GM12878 (cell line): ENCODE data around the gene HUS1. TPM values are rescaled to one million over a fixed set of nuclear protein-coding genes. Genes with fewer than 3 reads are reported as not detected.

Source experiments
- ATAC-seq: fragments of 200-7000 bp; cut with Tn5 transposase; 3 replicates; pipeline ENCODE4 v1.9.1; 2020; ENCODE audit warnings: mild to moderate bottlenecking, moderate library complexity
- BruUV-seq: library from RNA; stranded (reverse); fragments of 400-500 nt; replicated peaks from 2 replicates; lab custom pipeline; 2021; lab: Mats Ljungman, UMichigan
- CTCF ChIA-PET: fragments of 300-600 bp; sonication (Branson Sonifier 250); formaldehyde crosslinking; extraction: SDS; loops from one replicate; lab custom pipeline; 2021; ENCODE audit warnings: inconsistent platforms; lab: Yijun Ruan, JAX
- POLR2A ChIA-PET: fragments of 350-600 bp; formaldehyde crosslinking; extraction: SDS; loops from one replicate; lab custom pipeline; 2021; ENCODE audit warnings: inconsistent platforms; lab: Charles Lee
- RAD21 ChIA-PET: fragments of 300-600 bp; sonication (Branson Sonifier 250); formaldehyde crosslinking; loops from one replicate; lab custom pipeline; 2023; ENCODE audit warnings: antibody characterized with exemption; ENCODE audit not compliant: unreplicated experiment; lab: Charles Lee
- SMC1A ChIA-PET: fragments of 300-600 bp; sonication (Branson Sonifier 250); formaldehyde crosslinking; loops from one replicate; lab custom pipeline; 2023; ENCODE audit not compliant: unreplicated experiment, uncharacterized antibody; lab: Charles Lee
- DNase-seq: peaks from one replicate; pipeline ENCODE4 v3.0.0-alpha.2; 2011; ENCODE audit warnings: low read depth, low spot score
- FAIRE-seq: peaks from 3 replicates; lab custom pipeline; 2011; peaks lifted over from hg19 to GRCh38; lab: Jason Lieb, UNC
- H2AFZ ChIP-seq: 2 replicates; pipeline ENCODE4 v1.6.0; 2011; ENCODE audit warnings: low read depth, low read length, control low read depth; ENCODE audit not compliant: control insufficient read depth
- H3K27ac ChIP-seq: 2 replicates; pipeline ENCODE4 v1.5.1; 2011; ENCODE audit warnings: control low read depth; ENCODE audit not compliant: control insufficient read depth, insufficient read depth
- H3K27me3 ChIP-seq, 2 experiments: replicated peaks in 1 of 2; 2 replicates each; pipeline versions ENCODE4 v1.6.0 to v1.6.1; 2011; ENCODE audit warnings: low read length in 1 of 2; ENCODE audit not compliant: control insufficient read depth in 2 of 2, insufficient read depth in 2 of 2
- H3K36me3 ChIP-seq, 2 experiments: 2 replicates each; pipeline ENCODE4 v1.5.1; 2011; ENCODE audit warnings: low read length in 1 of 2; ENCODE audit not compliant: control insufficient read depth in 2 of 2, insufficient read depth in 2 of 2
- H3K4me1 ChIP-seq: 2 replicates; pipeline ENCODE4 v1.6.1; 2011; ENCODE audit warnings: mild to moderate bottlenecking, low read length, moderate library complexity, mixed read lengths; ENCODE audit not compliant: control insufficient read depth, insufficient read depth
- H3K4me2 ChIP-seq: 2 replicates; pipeline ENCODE4 v1.6.0; 2011; ENCODE audit warnings: control low read depth; ENCODE audit not compliant: control insufficient read depth, insufficient read depth
- H3K4me3 ChIP-seq: fragments of 200-600 bp; sonication (generic); 2 replicates; pipeline ENCODE4 v1.5.1; 2016
- H3K79me2 ChIP-seq: 2 replicates; pipeline ENCODE4 v1.6.0; 2011; ENCODE audit warnings: low read length; ENCODE audit not compliant: control insufficient read depth, insufficient read depth
- H3K9ac ChIP-seq: 2 replicates; pipeline ENCODE4 v1.8.0; 2011; ENCODE audit warnings: low read length, control low read depth, mixed read lengths; ENCODE audit not compliant: control insufficient read depth, insufficient read depth
- H3K9me3 ChIP-seq: replicated peaks from 3 replicates; pipeline ENCODE4 v1.5.1; 2011; ENCODE audit warnings: mild to moderate bottlenecking, low read length; ENCODE audit not compliant: control insufficient read depth, insufficient read depth
- H4K20me1 ChIP-seq: 2 replicates; pipeline ENCODE4 v1.6.0; 2011; ENCODE audit not compliant: control insufficient read depth, insufficient read depth
- BHLHE40 ChIP-seq, 2 experiments: fragments of 450-650 bp in 1 of 2; IDR thresholded peaks; 2 replicates each; pipeline ENCODE4 v1.6.1; 2011 to 2017; ENCODE audit warnings: low read depth in 2 of 2, borderline replicate concordance in 1 of 2, improper control_type of control experiment in 1 of 2, low read length in 1 of 2, mild to moderate bottlenecking in 1 of 2
- BMI1 ChIP-seq: fragments of 450-650 bp; IDR thresholded peaks from 2 replicates; pipeline ENCODE4 v1.6.1; 2016; ENCODE audit warnings: mild to moderate bottlenecking, moderate library complexity, borderline replicate concordance
- CHD4 ChIP-seq: fragments of 200-600 bp; sonication (generic); IDR thresholded peaks from 2 replicates; pipeline ENCODE4 v1.6.1; 2016; ENCODE audit warnings: mild to moderate bottlenecking
- FOS ChIP-seq: IDR thresholded peaks from 3 replicates; pipeline ENCODE4 v1.6.1; 2011; ENCODE audit warnings: borderline replicate concordance; ENCODE audit not compliant: insufficient read length; ENCODE audit errors: extremely low read depth
- RBBP5 ChIP-seq: fragments of 200-600 bp; sonication (generic); conservative IDR thresholded peaks from 2 replicates; pipeline ENCODE4 v1.6.1; 2016
- RELA ChIP-seq: fragments of 450-650 bp; IDR thresholded peaks from 2 replicates; pipeline ENCODE4 v1.8.0; 2014; ENCODE audit warnings: borderline replicate concordance; ENCODE audit not compliant: partially characterized antibody
- SRF ChIP-seq, 2 experiments: IDR thresholded peaks; 2 replicates each; pipeline ENCODE4 v1.6.1; 2011; ENCODE audit warnings: low read depth in 2 of 2, low read length in 2 of 2, mild to moderate bottlenecking in 1 of 2, moderate library complexity in 1 of 2
- STAT3 ChIP-seq: IDR thresholded peaks from 2 replicates; pipeline ENCODE4 v1.6.1; 2011; ENCODE audit warnings: low read depth, low read length, improper control_type of control experiment
- SUPT20H ChIP-seq: IDR thresholded peaks from 2 replicates; pipeline ENCODE4 v1.6.1; 2011; ENCODE audit warnings: low read depth, mild to moderate bottlenecking, low read length, moderate library complexity, borderline replicate concordance; ENCODE audit not compliant: control insufficient read depth
- ZNF24 ChIP-seq: fragments of 450-650 bp; IDR thresholded peaks from 2 replicates; pipeline ENCODE4 v1.6.1; 2017; ENCODE audit warnings: antibody characterized with exemption, mild to moderate bottlenecking
- ZZZ3 ChIP-seq: IDR thresholded peaks from 2 replicates; pipeline ENCODE4 v1.6.1; 2011; ENCODE audit warnings: low read depth; ENCODE audit not compliant: control insufficient read depth, insufficient read length
- WGBS: methylation state at CpG from one replicate; pipeline ENCODE4 v1.1.6; 2016; ENCODE audit warnings: low lambda C conversion rate; ENCODE audit not compliant: insufficient replicate concordance, insufficient coverage; ENCODE audit errors: missing lambda C conversion rate; 5-methylcytosine and 5-hydroxymethylcytosine counted together
- in situ Hi-C: fragments of 300-500 bp; cut with MboI; formaldehyde crosslinking; loops from 9 replicates; pipeline ENCODE4 v1.14.3; 2018; ENCODE audit warnings: mixed read lengths
- intact Hi-C: fragments of 100-400 bp; cut with micrococcal nuclease; formaldehyde crosslinking; loops from one replicate; pipeline ENCODE4 v1.14.2; 2022; ENCODE audit not compliant: unreplicated experiment
- polyA plus RNA-seq, 11 experiments: library from polyadenylated mRNA; depleted of rRNA in 4 of 11; unstranded in 6 of 11; stranded (reverse) in 5 of 11; fragments of >200 nt; fragmentation: Nextera tagmentation in 4 of 11; fragmentation: Illumina TruSeq in 1 of 11; extraction: Ambion mirVana in 4 of 11; extraction: Trizol in 1 of 11; gene quantifications; 1 replicate in 1 of 11; 2 replicates in 10 of 11; pipeline versions ENCODE4 v1.2.1 to v1.2.3, GENCODE V29; 2011 to 2016; ENCODE audit warnings: inconsistent platforms in 2 of 11, missing spikeins in 2 of 11, low read depth in 1 of 11
- total RNA-seq, 4 experiments: library from RNA; depleted of rRNA in 3 of 4; stranded (reverse); fragments of >200 nt in 3 of 4; fragmentation: Illumina TruSeq in 1 of 4; extraction: Trizol in 1 of 4; gene quantifications; 2 replicates each; pipeline versions ENCODE4 v1.2.1 to v1.2.3, GENCODE V29; 2013 to 2021
- TF ChIP-seq, protein P1 (sequence below): fragments of 450-650 bp; formaldehyde crosslinking; IDR thresholded peaks from 2 replicates; pipeline ENCODE4 v1.5.0; 2022; ENCODE audit warnings: mild to moderate bottlenecking, missing genetic modification characterization
- TF ChIP-seq, protein P2 (sequence below): fragments of 450-650 bp; IDR thresholded peaks from 2 replicates; pipeline ENCODE4 v1.6.1; 2017; ENCODE audit warnings: mild to moderate bottlenecking, moderate library complexity
- TF ChIP-seq, protein P3 (sequence below): IDR thresholded peaks from 2 replicates; pipeline ENCODE4 v1.6.1; 2011; ENCODE audit warnings: mild to moderate bottlenecking, low read depth, low read length, moderate library complexity; ENCODE audit not compliant: insufficient replicate concordance

HUS1 gene
- total and polyA plus RNA-seq, 10 of the 15 experiments (the other 5 are each of a cell fraction or from before 2014, with no cell fraction given) = 10.4 to 35.5 (median 22.6) TPM

DNA sequence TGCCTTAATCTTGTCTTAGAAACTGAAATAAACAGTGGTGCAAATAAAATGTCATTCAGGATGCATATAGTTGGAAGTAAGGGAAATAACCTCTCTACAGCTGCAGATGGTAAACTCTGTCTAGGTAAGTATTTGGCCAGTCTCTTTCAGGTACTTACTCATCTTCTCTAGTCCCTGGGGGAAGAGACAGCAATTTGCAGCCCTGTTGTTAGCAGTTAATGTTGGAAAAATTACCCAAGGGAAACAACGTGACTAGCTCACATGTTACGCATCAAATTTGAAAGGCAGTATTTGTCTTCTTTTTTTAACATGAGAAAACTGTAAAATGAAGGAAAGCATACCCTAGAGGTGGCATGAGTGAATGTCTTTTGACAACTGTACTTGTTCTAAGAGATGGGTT is 3.2 kb upstream of the HUS1 start:
- H3K4me1 ChIP-seq = peaks cover 4% of the 10 kb centered on the region; the same call in 1 of the 2 replicates
- BruUV-seq = no TSS peak
- H3K4me3 ChIP-seq = no peak overlapping the region
- FAIRE-seq = no peak
- 0% methylated on average over 2 of the region's 2 CpGs for WGBS
- ChIA-PET RAD21 (interaction anchor here (1.2 to 2.7 kb wide), 2 partner anchors 38 to 103 kb away, joined by 4 to 10 read pairs; no protein-coding TSS in a partner anchor), SMC1A (interaction anchor here (1.1 to 1.6 kb wide), 4 partner anchors 8 to 128 kb away, joined by 4 to 7 read pairs (median 4); no protein-coding TSS in a partner anchor), POLR2A (no interaction called here), CTCF (interaction anchor here (0.8 to 2.6 kb wide), 4 partner anchors 9 to 128 kb away, joined by 3 to 15 read pairs (median 8); no protein-coding TSS in a partner anchor)
- no peak overlapping the region for H3K27ac ChIP-seq
- no peaks in the 10 kb centered on the region for H3K9me3 ChIP-seq
- H4K20me1 ChIP-seq = no peaks in the 10 kb centered on the region
- H3K79me2 ChIP-seq = peaks cover 10% of the 10 kb centered on the region
- H3K27me3 ChIP-seq = no peaks in the 10 kb centered on the region
- DNase-seq = no peak
- no peak overlapping the region for H2AFZ ChIP-seq
- H3K4me2 ChIP-seq = no peak overlapping the region
- ATAC-seq = no peak
- H3K36me3 ChIP-seq = no peaks in the 10 kb centered on the region; a peak in 2 of 4 replicates
- intact Hi-C loops (no loop called here), in situ Hi-C loops (no loop called here)
- H3K9ac ChIP-seq = no peak overlapping the region
- TF ChIP-seq FOS (no peak), STAT3 (no peak), ZNF24 (no peak), SUPT20H (no peak), RELA (no peak), BHLHE40 (IDR thresholded peaks at IDR 0.05; ENCODE audit: borderline replicate concordance in 1 of 2, low read depth in 2 of 2, low read length in 1 of 2) (no peak), BMI1 (no peak), SRF (IDR thresholded peaks at IDR 0.05; ENCODE audit: low read depth in 2 of 2, low read length in 2 of 2) (no peak), ZZZ3 (no peak), RBBP5 (no peak), CHD4 (no peak)
- TF ChIP-seq, protein P1, sequence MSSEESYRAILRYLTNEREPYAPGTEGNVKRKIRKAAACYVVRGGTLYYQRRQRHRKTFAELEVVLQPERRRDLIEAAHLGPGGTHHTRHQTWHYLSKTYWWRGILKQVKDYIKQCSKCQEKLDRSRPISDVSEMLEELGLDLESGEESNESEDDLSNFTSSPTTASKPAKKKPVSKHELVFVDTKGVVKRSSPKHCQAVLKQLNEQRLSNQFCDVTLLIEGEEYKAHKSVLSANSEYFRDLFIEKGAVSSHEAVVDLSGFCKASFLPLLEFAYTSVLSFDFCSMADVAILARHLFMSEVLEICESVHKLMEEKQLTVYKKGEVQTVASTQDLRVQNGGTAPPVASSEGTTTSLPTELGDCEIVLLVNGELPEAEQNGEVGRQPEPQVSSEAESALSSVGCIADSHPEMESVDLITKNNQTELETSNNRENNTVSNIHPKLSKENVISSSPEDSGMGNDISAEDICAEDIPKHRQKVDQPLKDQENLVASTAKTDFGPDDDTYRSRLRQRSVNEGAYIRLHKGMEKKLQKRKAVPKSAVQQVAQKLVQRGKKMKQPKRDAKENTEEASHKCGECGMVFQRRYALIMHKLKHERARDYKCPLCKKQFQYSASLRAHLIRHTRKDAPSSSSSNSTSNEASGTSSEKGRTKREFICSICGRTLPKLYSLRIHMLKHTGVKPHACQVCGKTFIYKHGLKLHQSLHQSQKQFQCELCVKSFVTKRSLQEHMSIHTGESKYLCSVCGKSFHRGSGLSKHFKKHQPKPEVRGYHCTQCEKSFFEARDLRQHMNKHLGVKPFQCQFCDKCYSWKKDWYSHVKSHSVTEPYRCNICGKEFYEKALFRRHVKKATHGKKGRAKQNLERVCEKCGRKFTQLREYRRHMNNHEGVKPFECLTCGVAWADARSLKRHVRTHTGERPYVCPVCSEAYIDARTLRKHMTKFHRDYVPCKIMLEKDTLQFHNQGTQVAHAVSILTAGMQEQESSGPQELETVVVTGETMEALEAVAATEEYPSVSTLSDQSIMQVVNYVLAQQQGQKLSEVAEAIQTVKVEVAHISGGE (CRISPR knock-in tag) = no peak
- TF ChIP-seq, protein P2, sequence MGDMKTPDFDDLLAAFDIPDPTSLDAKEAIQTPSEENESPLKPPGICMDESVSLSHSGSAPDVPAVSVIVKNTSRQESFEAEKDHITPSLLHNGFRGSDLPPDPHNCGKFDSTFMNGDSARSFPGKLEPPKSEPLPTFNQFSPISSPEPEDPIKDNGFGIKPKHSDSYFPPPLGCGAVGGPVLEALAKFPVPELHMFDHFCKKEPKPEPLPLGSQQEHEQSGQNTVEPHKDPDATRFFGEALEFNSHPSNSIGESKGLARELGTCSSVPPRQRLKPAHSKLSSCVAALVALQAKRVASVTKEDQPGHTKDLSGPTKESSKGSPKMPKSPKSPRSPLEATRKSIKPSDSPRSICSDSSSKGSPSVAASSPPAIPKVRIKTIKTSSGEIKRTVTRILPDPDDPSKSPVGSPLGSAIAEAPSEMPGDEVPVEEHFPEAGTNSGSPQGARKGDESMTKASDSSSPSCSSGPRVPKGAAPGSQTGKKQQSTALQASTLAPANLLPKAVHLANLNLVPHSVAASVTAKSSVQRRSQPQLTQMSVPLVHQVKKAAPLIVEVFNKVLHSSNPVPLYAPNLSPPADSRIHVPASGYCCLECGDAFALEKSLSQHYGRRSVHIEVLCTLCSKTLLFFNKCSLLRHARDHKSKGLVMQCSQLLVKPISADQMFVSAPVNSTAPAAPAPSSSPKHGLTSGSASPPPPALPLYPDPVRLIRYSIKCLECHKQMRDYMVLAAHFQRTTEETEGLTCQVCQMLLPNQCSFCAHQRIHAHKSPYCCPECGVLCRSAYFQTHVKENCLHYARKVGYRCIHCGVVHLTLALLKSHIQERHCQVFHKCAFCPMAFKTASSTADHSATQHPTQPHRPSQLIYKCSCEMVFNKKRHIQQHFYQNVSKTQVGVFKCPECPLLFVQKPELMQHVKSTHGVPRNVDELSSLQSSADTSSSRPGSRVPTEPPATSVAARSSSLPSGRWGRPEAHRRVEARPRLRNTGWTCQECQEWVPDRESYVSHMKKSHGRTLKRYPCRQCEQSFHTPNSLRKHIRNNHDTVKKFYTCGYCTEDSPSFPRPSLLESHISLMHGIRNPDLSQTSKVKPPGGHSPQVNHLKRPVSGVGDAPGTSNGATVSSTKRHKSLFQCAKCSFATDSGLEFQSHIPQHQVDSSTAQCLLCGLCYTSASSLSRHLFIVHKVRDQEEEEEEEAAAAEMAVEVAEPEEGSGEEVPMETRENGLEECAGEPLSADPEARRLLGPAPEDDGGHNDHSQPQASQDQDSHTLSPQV = no peak
- TF ChIP-seq, protein P3, sequence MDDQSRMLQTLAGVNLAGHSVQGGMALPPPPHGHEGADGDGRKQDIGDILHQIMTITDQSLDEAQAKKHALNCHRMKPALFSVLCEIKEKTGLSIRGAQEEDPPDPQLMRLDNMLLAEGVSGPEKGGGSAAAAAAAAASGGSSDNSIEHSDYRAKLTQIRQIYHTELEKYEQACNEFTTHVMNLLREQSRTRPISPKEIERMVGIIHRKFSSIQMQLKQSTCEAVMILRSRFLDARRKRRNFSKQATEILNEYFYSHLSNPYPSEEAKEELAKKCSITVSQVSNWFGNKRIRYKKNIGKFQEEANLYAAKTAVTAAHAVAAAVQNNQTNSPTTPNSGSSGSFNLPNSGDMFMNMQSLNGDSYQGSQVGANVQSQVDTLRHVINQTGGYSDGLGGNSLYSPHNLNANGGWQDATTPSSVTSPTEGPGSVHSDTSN = no peak
